WTC11 (cell line): ENCODE measurements around the gene RADIL. TPM values are rescaled to one million over a fixed set of nuclear protein-coding genes. Genes with fewer than 3 reads are reported as not detected.

Experiments
- ATAC-seq: fragments of 200-7000 bp; cut with Tn5 transposase; 2 replicates; pipeline ENCODE4 v1.10.0; 2021; ENCODE audit warnings: mild to moderate bottlenecking, moderate library complexity
- CTCF ChIA-PET: fragments of 300-600 bp; sonication (Branson Sonifier 250); formaldehyde crosslinking; loops from one replicate; lab custom pipeline; 2021; ENCODE audit warnings: antibody characterized with exemption; lab: Charles Lee
- POLR2A ChIA-PET: fragments of 350-600 bp; sonication (Branson Sonifier 250); formaldehyde crosslinking; loops from one replicate; lab custom pipeline; 2021; ENCODE audit warnings: antibody characterized with exemption; lab: Charles Lee
- DNase-seq: peaks from one replicate; pipeline ENCODE4 v3.0.0; 2021; ENCODE audit warnings: low spot score
- H3K27ac Mint-ChIP-seq: 2 replicates; pipeline ENCODE4 v1.8.0; 2021; ENCODE audit warnings: mixed read lengths
- H3K27me3 Mint-ChIP-seq: 2 replicates; pipeline ENCODE4 v1.8.0; 2021; ENCODE audit warnings: low read depth, mild to moderate bottlenecking, moderate library complexity, mixed read lengths
- H3K36me3 Mint-ChIP-seq: 2 replicates; pipeline ENCODE4 v1.8.0; 2021; ENCODE audit warnings: mixed read lengths
- H3K4me1 Mint-ChIP-seq: 2 replicates; pipeline ENCODE4 v1.8.0; 2022; ENCODE audit warnings: mixed read lengths
- H3K4me3 Mint-ChIP-seq: 2 replicates; pipeline ENCODE4 v1.8.0; 2021; ENCODE audit warnings: mild to moderate bottlenecking, moderate library complexity, mixed read lengths
- H3K9me3 Mint-ChIP-seq: 2 replicates; pipeline ENCODE4 v1.8.0; 2021; ENCODE audit warnings: mixed read lengths
- ATF6 ChIP-seq: sonication (generic); formaldehyde crosslinking; IDR thresholded peaks from 2 replicates; pipeline ENCODE4 v1.8.1; 2023; ENCODE audit warnings: mild to moderate bottlenecking, missing genetic modification reagents
- CBFB ChIP-seq: sonication (generic); formaldehyde crosslinking; IDR thresholded peaks from 2 replicates; pipeline ENCODE4 v1.8.1; 2022; ENCODE audit warnings: mild to moderate bottlenecking, low read depth, missing genetic modification reagents
- E2F4 ChIP-seq: sonication (generic); formaldehyde crosslinking; IDR thresholded peaks from 2 replicates; pipeline ENCODE4 v1.8.1; 2022; ENCODE audit warnings: low read depth, mild to moderate bottlenecking, moderate library complexity, missing genetic modification reagents, borderline replicate concordance
- GRHL2 ChIP-seq: fragments of 250-450 bp; sonication (Bioruptor Pico); IDR thresholded peaks from 2 replicates; pipeline ENCODE4 v1.8.0; 2022; ENCODE audit warnings: mild to moderate bottlenecking, moderate library complexity; ENCODE audit not compliant: insufficient replicate concordance, severe bottlenecking
- JAZF1 ChIP-seq: fragments of 250-450 bp; sonication (Bioruptor Pico); IDR thresholded peaks from 2 replicates; pipeline ENCODE4 v1.9.0; 2021; ENCODE audit warnings: moderate library complexity, mild to moderate bottlenecking, inconsistent platforms
- JUN ChIP-seq: sonication (generic); formaldehyde crosslinking; IDR thresholded peaks from 2 replicates; pipeline ENCODE4 v1.8.0; 2023; ENCODE audit warnings: mild to moderate bottlenecking, missing genetic modification reagents
- NFATC4 ChIP-seq: fragments of 250-450 bp; sonication (Bioruptor Pico); IDR thresholded peaks from 2 replicates; pipeline ENCODE4 v1.9.0; 2021; ENCODE audit warnings: mild to moderate bottlenecking
- NFYB ChIP-seq: sonication (generic); formaldehyde crosslinking; conservative IDR thresholded peaks from 2 replicates; pipeline ENCODE4 v1.8.0; 2022; ENCODE audit warnings: low read depth, missing genetic modification reagents
- NR3C1 ChIP-seq: sonication (generic); formaldehyde crosslinking; conservative IDR thresholded peaks from 2 replicates; pipeline ENCODE4 v1.8.1; 2023; ENCODE audit warnings: low read depth, mild to moderate bottlenecking, missing genetic modification reagents
- RELA ChIP-seq: sonication (generic); formaldehyde crosslinking; IDR thresholded peaks from 2 replicates; pipeline ENCODE4 v1.8.1; 2022; ENCODE audit warnings: missing genetic modification reagents, mild to moderate bottlenecking, borderline replicate concordance
- ZBTB21 ChIP-seq: sonication (generic); formaldehyde crosslinking; IDR thresholded peaks from 2 replicates; pipeline ENCODE4 v1.8.1; 2023; ENCODE audit warnings: mild to moderate bottlenecking, missing genetic modification reagents, borderline replicate concordance
- ZNF317 ChIP-seq: sonication (generic); formaldehyde crosslinking; IDR thresholded peaks from 2 replicates; pipeline ENCODE4 v1.8.1; 2023; ENCODE audit warnings: low read depth, mild to moderate bottlenecking, moderate library complexity, missing genetic modification reagents, borderline replicate concordance
- total RNA-seq: library from RNA; stranded (reverse); gene quantifications from 3 replicates; pipeline ENCODE4 v1.2.3, GENCODE V29; 2021
- TF ChIP-seq, protein P1 (sequence below): fragments of 250-450 bp; sonication (Bioruptor Pico); IDR thresholded peaks from 2 replicates; pipeline ENCODE4 v2.1.2; 2022; ENCODE audit warnings: mild to moderate bottlenecking, moderate library complexity
- TF ChIP-seq, protein P2 (sequence below): sonication (generic); formaldehyde crosslinking; IDR thresholded peaks from 2 replicates; pipeline ENCODE4 v1.8.0; 2023; ENCODE audit warnings: mild to moderate bottlenecking, missing genetic modification reagents
- TF ChIP-seq, protein P3 (sequence below): sonication (generic); formaldehyde crosslinking; IDR thresholded peaks from 2 replicates; pipeline ENCODE4 v1.8.1; 2023; ENCODE audit warnings: mild to moderate bottlenecking, moderate library complexity, missing genetic modification reagents
- TF ChIP-seq, protein P4 (sequence below): sonication (generic); formaldehyde crosslinking; IDR thresholded peaks from 2 replicates; pipeline ENCODE4 v1.8.0; 2022; ENCODE audit warnings: missing genetic modification reagents

The RADIL gene
- total RNA-seq, 1 experiment from 2014 or later, result 11.1 TPM

- H3K9me3 Mint-ChIP-seq, result no peaks in the 10 kb centered on the region
- H3K27ac Mint-ChIP-seq, result no peak overlapping the region
- CTCF ChIA-PET, result interaction anchor here (1.0 kb wide), 1 partner anchor 23 kb away, joined by 4 read pairs; no protein-coding TSS in a partner anchor
- H3K27me3 Mint-ChIP-seq, result no peaks in the 10 kb centered on the region
- H3K36me3 Mint-ChIP-seq, result no peaks in the 10 kb centered on the region
- H3K4me1 Mint-ChIP-seq, result no peaks in the 10 kb centered on the region
- no peak for ATAC-seq
- POLR2A ChIA-PET, result no interaction called here
- no peak overlapping the region for H3K4me3 Mint-ChIP-seq
- DNase-seq, result no peak
- TF ChIP-seq ZNF317 (CRISPR knock-in tag) (no peak), NFYB (CRISPR knock-in tag) (no peak), JUN (CRISPR knock-in tag) (no peak), ZBTB21 (CRISPR knock-in tag) (no peak), NFATC4 (no peak), GRHL2 (CRISPR knock-in tag) (no peak), E2F4 (CRISPR knock-in tag) (no peak), NR3C1 (CRISPR knock-in tag) (no peak), JAZF1 (no peak), ATF6 (no peak), CBFB (CRISPR knock-in tag) (no peak), RELA (CRISPR knock-in tag) (no peak)
- TF ChIP-seq, protein P1, sequence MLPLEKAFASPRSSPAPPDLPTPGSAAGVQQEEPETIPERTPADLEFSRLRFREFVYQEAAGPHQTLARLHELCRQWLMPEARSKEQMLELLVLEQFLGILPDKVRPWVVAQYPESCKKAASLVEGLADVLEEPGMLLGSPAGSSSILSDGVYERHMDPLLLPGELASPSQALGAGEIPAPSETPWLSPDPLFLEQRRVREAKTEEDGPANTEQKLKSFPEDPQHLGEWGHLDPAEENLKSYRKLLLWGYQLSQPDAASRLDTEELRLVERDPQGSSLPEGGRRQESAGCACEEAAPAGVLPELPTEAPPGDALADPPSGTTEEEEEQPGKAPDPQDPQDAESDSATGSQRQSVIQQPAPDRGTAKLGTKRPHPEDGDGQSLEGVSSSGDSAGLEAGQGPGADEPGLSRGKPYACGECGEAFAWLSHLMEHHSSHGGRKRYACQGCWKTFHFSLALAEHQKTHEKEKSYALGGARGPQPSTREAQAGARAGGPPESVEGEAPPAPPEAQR, result no peak
- TF ChIP-seq, protein P2, sequence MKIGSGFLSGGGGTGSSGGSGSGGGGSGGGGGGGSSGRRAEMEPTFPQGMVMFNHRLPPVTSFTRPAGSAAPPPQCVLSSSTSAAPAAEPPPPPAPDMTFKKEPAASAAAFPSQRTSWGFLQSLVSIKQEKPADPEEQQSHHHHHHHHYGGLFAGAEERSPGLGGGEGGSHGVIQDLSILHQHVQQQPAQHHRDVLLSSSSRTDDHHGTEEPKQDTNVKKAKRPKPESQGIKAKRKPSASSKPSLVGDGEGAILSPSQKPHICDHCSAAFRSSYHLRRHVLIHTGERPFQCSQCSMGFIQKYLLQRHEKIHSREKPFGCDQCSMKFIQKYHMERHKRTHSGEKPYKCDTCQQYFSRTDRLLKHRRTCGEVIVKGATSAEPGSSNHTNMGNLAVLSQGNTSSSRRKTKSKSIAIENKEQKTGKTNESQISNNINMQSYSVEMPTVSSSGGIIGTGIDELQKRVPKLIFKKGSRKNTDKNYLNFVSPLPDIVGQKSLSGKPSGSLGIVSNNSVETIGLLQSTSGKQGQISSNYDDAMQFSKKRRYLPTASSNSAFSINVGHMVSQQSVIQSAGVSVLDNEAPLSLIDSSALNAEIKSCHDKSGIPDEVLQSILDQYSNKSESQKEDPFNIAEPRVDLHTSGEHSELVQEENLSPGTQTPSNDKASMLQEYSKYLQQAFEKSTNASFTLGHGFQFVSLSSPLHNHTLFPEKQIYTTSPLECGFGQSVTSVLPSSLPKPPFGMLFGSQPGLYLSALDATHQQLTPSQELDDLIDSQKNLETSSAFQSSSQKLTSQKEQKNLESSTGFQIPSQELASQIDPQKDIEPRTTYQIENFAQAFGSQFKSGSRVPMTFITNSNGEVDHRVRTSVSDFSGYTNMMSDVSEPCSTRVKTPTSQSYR, result no peak
- TF ChIP-seq, protein P3, sequence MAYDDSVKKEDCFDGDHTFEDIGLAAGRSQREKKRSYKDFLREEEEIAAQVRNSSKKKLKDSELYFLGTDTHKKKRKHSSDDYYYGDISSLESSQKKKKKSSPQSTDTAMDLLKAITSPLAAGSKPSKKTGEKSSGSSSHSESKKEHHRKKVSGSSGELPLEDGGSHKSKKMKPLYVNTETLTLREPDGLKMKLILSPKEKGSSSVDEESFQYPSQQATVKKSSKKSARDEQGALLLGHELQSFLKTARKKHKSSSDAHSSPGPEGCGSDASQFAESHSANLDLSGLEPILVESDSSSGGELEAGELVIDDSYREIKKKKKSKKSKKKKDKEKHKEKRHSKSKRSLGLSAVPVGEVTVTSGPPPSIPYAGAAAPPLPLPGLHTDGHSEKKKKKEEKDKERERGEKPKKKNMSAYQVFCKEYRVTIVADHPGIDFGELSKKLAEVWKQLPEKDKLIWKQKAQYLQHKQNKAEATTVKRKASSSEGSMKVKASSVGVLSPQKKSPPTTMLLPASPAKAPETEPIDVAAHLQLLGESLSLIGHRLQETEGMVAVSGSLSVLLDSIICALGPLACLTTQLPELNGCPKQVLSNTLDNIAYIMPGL (CRISPR knock-in tag), result no peak
- TF ChIP-seq, protein P4, sequence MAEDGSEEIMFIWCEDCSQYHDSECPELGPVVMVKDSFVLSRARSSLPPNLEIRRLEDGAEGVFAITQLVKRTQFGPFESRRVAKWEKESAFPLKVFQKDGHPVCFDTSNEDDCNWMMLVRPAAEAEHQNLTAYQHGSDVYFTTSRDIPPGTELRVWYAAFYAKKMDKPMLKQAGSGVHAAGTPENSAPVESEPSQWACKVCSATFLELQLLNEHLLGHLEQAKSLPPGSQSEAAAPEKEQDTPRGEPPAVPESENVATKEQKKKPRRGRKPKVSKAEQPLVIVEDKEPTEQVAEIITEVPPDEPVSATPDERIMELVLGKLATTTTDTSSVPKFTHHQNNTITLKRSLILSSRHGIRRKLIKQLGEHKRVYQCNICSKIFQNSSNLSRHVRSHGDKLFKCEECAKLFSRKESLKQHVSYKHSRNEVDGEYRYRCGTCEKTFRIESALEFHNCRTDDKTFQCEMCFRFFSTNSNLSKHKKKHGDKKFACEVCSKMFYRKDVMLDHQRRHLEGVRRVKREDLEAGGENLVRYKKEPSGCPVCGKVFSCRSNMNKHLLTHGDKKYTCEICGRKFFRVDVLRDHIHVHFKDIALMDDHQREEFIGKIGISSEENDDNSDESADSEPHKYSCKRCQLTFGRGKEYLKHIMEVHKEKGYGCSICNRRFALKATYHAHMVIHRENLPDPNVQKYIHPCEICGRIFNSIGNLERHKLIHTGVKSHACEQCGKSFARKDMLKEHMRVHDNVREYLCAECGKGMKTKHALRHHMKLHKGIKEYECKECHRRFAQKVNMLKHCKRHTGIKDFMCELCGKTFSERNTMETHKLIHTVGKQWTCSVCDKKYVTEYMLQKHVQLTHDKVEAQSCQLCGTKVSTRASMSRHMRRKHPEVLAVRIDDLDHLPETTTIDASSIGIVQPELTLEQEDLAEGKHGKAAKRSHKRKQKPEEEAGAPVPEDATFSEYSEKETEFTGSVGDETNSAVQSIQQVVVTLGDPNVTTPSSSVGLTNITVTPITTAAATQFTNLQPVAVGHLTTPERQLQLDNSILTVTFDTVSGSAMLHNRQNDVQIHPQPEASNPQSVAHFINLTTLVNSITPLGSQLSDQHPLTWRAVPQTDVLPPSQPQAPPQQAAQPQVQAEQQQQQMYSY (CRISPR knock-in tag), result no peak
Measured at GRCh38 chr7:4768597-4769569, 114.6 kb downstream of the RADIL start.
